Muscle of back (tissue), 11 donors: ENCODE data around the gene GALNT6. TPM values are rescaled to one million over a fixed set of nuclear protein-coding genes. Genes with fewer than 3 reads are reported as not detected.
"Not testable (repeated sequence)": the region's sequence is repeated elsewhere in the genome, so short reads cannot be mapped to it uniquely, and the experiment has no call there.

Source experiments
- DNase-seq, 3 donors: peaks; one replicate each; pipeline versions ENCODE4 v3.0.0 to v3.0.0-alpha.2; 2013
- polyA plus RNA-seq, 10 donors: library from polyadenylated mRNA; unstranded; fragments of 120-200 nt; gene quantifications; one replicate each; pipeline ENCODE4 v1.2.1, GENCODE V29; 2013; ENCODE audit not compliant: insufficient read length in 10 of 10

GALNT6 gene
- polyA plus RNA-seq, 10 donors, result 0.28 to 1.2 (median 0.61) TPM

DNA sequence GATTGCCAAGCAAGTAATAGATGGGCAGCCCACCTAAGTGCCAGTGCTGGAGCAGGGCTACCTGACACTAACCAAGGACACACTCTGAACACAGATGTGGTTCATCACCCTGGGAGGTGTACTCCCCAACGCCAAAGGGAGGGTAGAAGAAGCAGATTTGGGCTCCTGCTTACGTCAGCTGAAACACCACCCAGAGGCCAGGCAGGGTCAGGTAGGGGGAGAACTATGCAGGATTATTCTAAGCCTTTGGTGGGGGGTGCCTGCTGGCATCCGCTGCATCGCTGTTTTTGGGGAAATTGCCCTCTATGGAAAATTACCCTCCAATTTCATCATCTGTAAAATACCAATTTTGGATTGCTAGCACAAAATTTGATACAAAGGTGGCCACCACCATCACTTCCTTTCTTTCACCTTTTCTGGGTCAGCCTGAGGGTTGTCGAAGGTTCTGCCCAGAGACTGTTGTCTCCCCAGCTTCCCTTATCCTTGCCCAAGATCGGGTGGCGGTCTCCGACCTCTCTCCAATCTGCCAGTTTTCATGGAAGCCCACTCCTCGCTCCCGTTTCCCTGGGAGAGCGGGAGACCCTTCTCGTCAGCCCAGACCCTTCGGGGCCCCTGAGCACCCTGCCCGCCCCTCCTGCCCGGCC is 67.8 kb downstream of the GALNT6 start:
- no peak for DNase-seq

DNA sequence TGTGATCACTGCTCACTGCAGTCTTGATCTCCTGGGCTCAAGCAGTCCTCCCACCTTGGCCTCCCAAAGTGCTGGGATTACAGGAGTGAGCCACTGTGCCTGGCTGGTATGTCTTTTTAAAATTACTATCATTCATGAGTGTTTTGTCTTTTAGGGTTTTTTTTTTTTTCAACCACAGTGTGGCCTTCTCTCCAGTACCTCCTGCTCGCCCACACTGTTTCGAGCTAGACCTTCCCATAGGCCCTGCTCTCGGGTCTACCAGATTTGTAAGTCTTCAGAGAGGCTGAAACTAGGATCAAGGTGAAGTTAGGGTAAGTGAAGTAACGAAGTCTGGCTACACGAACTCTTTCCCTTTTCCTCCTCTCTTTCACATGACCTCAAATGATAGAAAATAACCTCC is 68.8 kb downstream of the GALNT6 start:
- no peak for DNase-seq

DNA sequence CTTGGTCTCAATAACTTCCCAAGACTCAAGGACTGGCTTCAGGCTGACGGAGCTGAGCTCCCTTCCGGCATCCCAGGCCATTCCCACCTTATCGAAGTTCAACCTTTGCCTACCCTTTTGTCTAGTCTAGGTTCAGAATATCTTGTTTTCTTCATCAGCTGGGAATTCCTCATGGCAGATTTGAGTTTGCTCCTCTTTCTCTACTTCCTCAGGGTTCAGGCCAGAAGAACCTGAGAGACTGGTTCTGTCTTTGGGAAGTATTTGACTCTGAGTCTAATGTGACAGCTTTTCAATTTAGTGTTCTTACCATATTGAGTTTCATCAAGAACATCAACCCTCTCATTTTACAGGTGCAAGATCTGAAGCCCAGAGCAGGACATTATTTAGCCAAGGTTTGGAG is 69.3 kb downstream of the GALNT6 start:
- no peak for DNase-seq

DNA sequence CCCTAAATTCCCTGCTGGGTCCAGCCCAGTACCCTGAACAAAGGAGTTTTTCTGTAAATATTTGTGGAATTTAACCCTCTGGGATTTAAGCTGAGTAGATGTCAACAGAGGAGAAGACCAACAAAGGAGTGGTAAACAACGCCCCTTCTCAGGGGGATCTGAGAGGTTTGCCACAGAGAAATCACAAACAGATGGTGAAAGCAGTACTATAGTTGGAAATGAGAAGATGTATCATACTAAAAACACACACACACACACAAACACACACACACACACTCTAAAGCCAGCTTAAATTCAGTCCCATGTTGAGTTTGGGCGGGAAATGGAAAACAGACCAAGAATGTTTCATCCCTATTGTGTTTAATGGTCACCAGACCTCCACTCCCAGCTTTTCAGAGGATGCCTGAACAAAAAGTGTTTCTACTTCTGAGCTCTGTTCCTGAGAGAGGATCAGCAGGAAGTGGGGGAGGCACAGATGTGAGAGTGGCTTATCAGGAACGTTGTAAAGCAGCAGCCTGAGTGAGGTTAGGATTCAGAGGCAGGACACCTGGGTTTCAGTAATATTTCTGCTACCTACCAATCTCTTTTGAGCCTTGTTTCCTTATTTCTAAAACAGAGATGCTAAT is 70.4 kb downstream of the GALNT6 start:
- DNase-seq, result peak; percentile 33 to 79 (median 42)

GRCh38 chr12:51320311-51320694 is 70.9 kb downstream of the GALNT6 start:
- no peak for DNase-seq

DNA sequence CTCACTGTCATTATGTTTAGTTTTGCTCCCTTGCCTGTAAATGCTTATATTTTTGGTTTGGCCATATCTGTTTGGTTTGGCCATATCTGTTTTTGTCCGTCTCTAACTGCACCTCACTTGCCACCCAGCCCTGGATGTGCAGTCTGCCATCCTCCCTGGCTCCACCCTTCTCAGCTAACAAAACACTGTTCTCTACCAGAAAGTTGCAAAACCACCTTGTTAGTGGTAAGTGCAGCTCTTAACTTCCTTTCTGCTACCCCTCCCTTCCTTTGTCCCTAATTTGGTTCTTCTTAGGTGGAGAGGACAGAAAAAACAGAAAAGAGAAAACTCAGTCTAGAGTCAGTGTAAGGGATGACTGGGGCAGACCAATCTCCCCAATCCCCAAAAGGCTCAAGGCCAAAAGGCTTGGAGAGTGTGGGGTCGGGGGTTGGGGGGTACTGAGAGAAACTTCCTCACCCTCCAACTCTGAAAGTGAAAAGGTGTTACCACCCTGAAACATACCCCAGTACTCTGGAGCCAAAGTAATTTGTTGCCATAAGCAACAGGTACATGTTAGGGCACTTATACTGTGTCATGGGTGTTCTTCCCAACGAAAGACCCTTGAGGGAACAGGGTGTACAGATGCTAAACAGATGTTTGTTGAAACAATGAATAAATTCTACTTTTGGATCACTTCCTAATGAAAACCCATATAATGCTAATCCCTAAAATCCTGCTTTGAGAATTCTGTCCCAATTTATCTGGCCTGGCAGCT is 72.2 kb downstream of the GALNT6 start:
- no peak for DNase-seq

GRCh38 chr12:51318057-51318806 is 73.0 kb downstream of the GALNT6 start:
- not testable (repeated sequence) for DNase-seq

GRCh38 chr12:51311389-51311788 is 79.8 kb downstream of the GALNT6 start:
- DNase-seq, result no peak

- peak in 1 of 3 donors; percentile 48 for DNase-seq
Measured at GRCh38 chr12:51307655-51308593, 83.3 kb downstream of the GALNT6 start.

- DNase-seq, result no peak
Measured at GRCh38 chr12:51306507-51306906, 84.7 kb downstream of the GALNT6 start.

Other genes with a start within 250 kb of the GALNT6 start
- 10 to 100 TPM; 35.9 to 46.3 (median 40.6) TPM for gene TFCP2, start 218.3 kb downstream of the GALNT6 start, polyA plus RNA-seq
- gene POU6F1, start 173.3 kb downstream of the GALNT6 start, polyA plus RNA-seq, result 10 to 100 TPM in 4 of 10 donors, 1 to 10 TPM in 6; 5.6 to 11.5 (median 9.2) TPM
- gene DAZAP2, start 152.6 kb downstream of the GALNT6 start, polyA plus RNA-seq, result 10 to 100 TPM; 67.6 to 93.6 (median 82.6) TPM
- 10 to 100 TPM in 4 of 10 donors, 1 to 10 TPM in 6; 6.2 to 16.6 (median 8.4) TPM for gene SMAGP, start 121.0 kb downstream of the GALNT6 start, polyA plus RNA-seq
- 10 to 100 TPM in 1 of 10 donors, 1 to 10 TPM in 9; 1.9 to 12.4 (median 3.2) TPM for gene BIN2, start 67.2 kb downstream of the GALNT6 start, polyA plus RNA-seq
- not detected for gene CELA1, start 44.7 kb downstream of the GALNT6 start, polyA plus RNA-seq
- gene SLC4A8, start 33.4 kb upstream of the GALNT6 start, polyA plus RNA-seq, result 1 to 10 TPM in 7 of 10 donors, under 1 TPM in 3; 0.58 to 2.5 (median 1.1) TPM
- 1 to 10 TPM in 3 of 10 donors, under 1 TPM in 7; 0.24 to 2.7 (median 0.38) TPM for gene SCN8A, start 199.8 kb upstream of the GALNT6 start, polyA plus RNA-seq